NCI-H510A treated with DMSO at 0.1 percent for 48 hours (cell line): ENCODE results near the gene RPS27A.
"Not testable (repeated sequence)": the region's sequence is repeated elsewhere in the genome, so short reads cannot be mapped to it uniquely, and the experiment has no call there.

ENCODE experiments used
- DNase-seq: peaks from one replicate; lab custom pipeline; 2025; lab: John Stamatoyannopoulos, UW

Gene RPS27A

GRCh38 chr2:55232084-55232862, at the start of gene RPS27A, which contains the start of gene CLHC1:
TSS of gene RPS27A (plus strand) at chr2:55232688. CDS start at chr2:55232825, 137 bp downstream.
TSS of gene CLHC1 (minus strand) at chr2:55232293. CDS start at chr2:55222411, 9,882 bp downstream.
- DNase-seq, result peak; percentile 99

GRCh38 chr2:55186837-55187236, 45.7 kb upstream of the RPS27A start:
- not testable (repeated sequence) for DNase-seq

GRCh38 chr2:55191888-55192287, 40.6 kb upstream of the RPS27A start:
- not testable (repeated sequence) for DNase-seq

- no peak for DNase-seq
These were observed 36.0 kb upstream of the RPS27A start for GRCh38 chr2:55196526-55196925.

GRCh38 chr2:55200416-55200815, 32.1 kb upstream of the RPS27A start:
- DNase-seq, result no peak

- no peak for DNase-seq
These were observed 28.0 kb upstream of the RPS27A start for GRCh38 chr2:55204536-55204935.

GRCh38 chr2:55204950-55205349, 27.5 kb upstream of the RPS27A start:
- DNase-seq, result no peak

GRCh38 chr2:55213822-55214221, 18.7 kb upstream of the RPS27A start:
- no peak for DNase-seq

- no peak for DNase-seq
These were observed 8.3 kb upstream of the RPS27A start for GRCh38 chr2:55223958-55224760.

GRCh38 chr2:55224761-55225261, 7.7 kb upstream of the RPS27A start:
- no peak for DNase-seq

- no peak for DNase-seq
These were observed 6.9 kb upstream of the RPS27A start for GRCh38 chr2:55225481-55226020.

- DNase-seq, result not testable (repeated sequence)
These were observed 4.9 kb upstream of the RPS27A start for GRCh38 chr2:55227437-55228225.

- DNase-seq, result no peak
These were observed 4.3 kb upstream of the RPS27A start for GRCh38 chr2:55228226-55228563.

- no peak for DNase-seq
These were observed 3.3 kb upstream of the RPS27A start for GRCh38 chr2:55229221-55229620.

GRCh38 chr2:55230551-55230950, 1.9 kb upstream of the RPS27A start:
- no peak for DNase-seq

GRCh38 chr2:55231546-55232083, 873 bp upstream of the RPS27A start:
- peak; percentile 79 for DNase-seq

GRCh38 chr2:55232863-55233657, 572 bp downstream of the RPS27A start:
- DNase-seq, result no peak

- no peak for DNase-seq
These were observed 1.1 kb downstream of the RPS27A start for GRCh38 chr2:55233658-55233940.

- DNase-seq, result no peak
These were observed 3.4 kb downstream of the RPS27A start for GRCh38 chr2:55235724-55236538.

- DNase-seq, result no peak
These were observed 4.6 kb downstream of the RPS27A start for GRCh38 chr2:55236992-55237543.
